Astrocyte (in vitro differentiated cells and primary cell): ENCODE measurements around the gene ZBTB16. TPM values are rescaled to one million over a fixed set of nuclear protein-coding genes. Genes with fewer than 3 reads are reported as not detected.

ENCODE experiments used
- DNase-seq: peaks from one replicate; pipeline ENCODE4 v3.0.0-alpha.2; 2010; ENCODE audit warnings: low read depth
- FAIRE-seq: peaks from 2 replicates; lab custom pipeline; 2011; peaks lifted over from hg19 to GRCh38; lab: Jason Lieb, UNC
- H2AFZ ChIP-seq: 2 replicates; pipeline ENCODE4 v1.6.0; 2012; ENCODE audit warnings: low read depth, low read length, inconsistent platforms
- H3K27ac ChIP-seq: 2 replicates; pipeline ENCODE4 v1.5.1; 2011; ENCODE audit warnings: low read depth, low read length, inconsistent platforms
- H3K27me3 ChIP-seq: 2 replicates; pipeline ENCODE4 v1.6.0; 2011; ENCODE audit warnings: low read length, inconsistent platforms; ENCODE audit not compliant: insufficient read depth
- H3K36me3 ChIP-seq: 2 replicates; pipeline ENCODE4 v1.5.1; 2011; ENCODE audit warnings: low read length, inconsistent platforms; ENCODE audit not compliant: insufficient read depth
- H3K4me1 ChIP-seq: 2 replicates; pipeline ENCODE4 v1.5.1; 2011; ENCODE audit warnings: low read length, inconsistent platforms; ENCODE audit not compliant: insufficient read depth
- H3K4me2 ChIP-seq: 2 replicates; pipeline ENCODE4 v1.6.0; 2012; ENCODE audit warnings: low read length, inconsistent platforms
- H3K4me3 ChIP-seq: 2 replicates; pipeline ENCODE4 v1.5.1; 2011; ENCODE audit warnings: low read depth, mild to moderate bottlenecking, low read length, inconsistent platforms; ENCODE audit not compliant: insufficient read depth
- H3K79me2 ChIP-seq: 2 replicates; pipeline ENCODE4 v1.6.0; 2012; ENCODE audit warnings: mild to moderate bottlenecking, low read length, inconsistent platforms; ENCODE audit not compliant: insufficient read depth
- H3K9ac ChIP-seq: 2 replicates; pipeline ENCODE4 v1.6.0; 2012; ENCODE audit warnings: mild to moderate bottlenecking, low read length, inconsistent platforms
- H3K9me3 ChIP-seq: 2 replicates; pipeline ENCODE4 v1.5.1; 2012; ENCODE audit warnings: low read depth, mild to moderate bottlenecking, low read length, inconsistent platforms; ENCODE audit not compliant: insufficient read depth
- H4K20me1 ChIP-seq: 2 replicates; pipeline ENCODE4 v1.6.0; 2012; ENCODE audit warnings: low read length, inconsistent platforms; ENCODE audit not compliant: insufficient read depth
- H3K27ac Mint-ChIP-seq: one replicate; pipeline ENCODE4 v1.8.0; 2021; ENCODE audit warnings: mild to moderate bottlenecking, mixed read lengths; ENCODE audit not compliant: unreplicated experiment
- H3K27me3 Mint-ChIP-seq: one replicate; pipeline ENCODE4 v1.8.0; 2021; ENCODE audit warnings: low read depth, mixed read lengths; ENCODE audit not compliant: unreplicated experiment
- H3K36me3 Mint-ChIP-seq: one replicate; pipeline ENCODE4 v1.8.0; 2021; ENCODE audit warnings: low read depth, mixed read lengths; ENCODE audit not compliant: unreplicated experiment
- H3K4me1 Mint-ChIP-seq: one replicate; pipeline ENCODE4 v1.8.0; 2021; ENCODE audit warnings: low read depth, mixed read lengths; ENCODE audit not compliant: unreplicated experiment
- H3K4me3 Mint-ChIP-seq: one replicate; pipeline ENCODE4 v1.8.0; 2021; ENCODE audit warnings: mild to moderate bottlenecking, moderate library complexity, mixed read lengths; ENCODE audit not compliant: unreplicated experiment
- H3K9me3 Mint-ChIP-seq: one replicate; pipeline ENCODE4 v1.8.0; 2021; ENCODE audit warnings: mild to moderate bottlenecking, mixed read lengths; ENCODE audit not compliant: unreplicated experiment
- EZH2 ChIP-seq: IDR thresholded peaks from 2 replicates; pipeline ENCODE4 v1.6.1; 2012; ENCODE audit warnings: mild to moderate bottlenecking, low read length, inconsistent platforms; ENCODE audit not compliant: insufficient read depth
- total RNA-seq: library from RNA; stranded (reverse); gene quantifications from 2 replicates; pipeline ENCODE4 v1.2.1, GENCODE V29; 2021
- TF ChIP-seq, protein P1 (sequence below): IDR thresholded peaks from 2 replicates; pipeline ENCODE4 v1.5.1; 2011; ENCODE audit warnings: low read depth, mild to moderate bottlenecking, inconsistent platforms, low read length, moderate library complexity; ENCODE audit not compliant: insufficient read depth

Gene ZBTB16
- total RNA-seq, 1 donor from 2014 or later: 0.50 TPM

DNA sequence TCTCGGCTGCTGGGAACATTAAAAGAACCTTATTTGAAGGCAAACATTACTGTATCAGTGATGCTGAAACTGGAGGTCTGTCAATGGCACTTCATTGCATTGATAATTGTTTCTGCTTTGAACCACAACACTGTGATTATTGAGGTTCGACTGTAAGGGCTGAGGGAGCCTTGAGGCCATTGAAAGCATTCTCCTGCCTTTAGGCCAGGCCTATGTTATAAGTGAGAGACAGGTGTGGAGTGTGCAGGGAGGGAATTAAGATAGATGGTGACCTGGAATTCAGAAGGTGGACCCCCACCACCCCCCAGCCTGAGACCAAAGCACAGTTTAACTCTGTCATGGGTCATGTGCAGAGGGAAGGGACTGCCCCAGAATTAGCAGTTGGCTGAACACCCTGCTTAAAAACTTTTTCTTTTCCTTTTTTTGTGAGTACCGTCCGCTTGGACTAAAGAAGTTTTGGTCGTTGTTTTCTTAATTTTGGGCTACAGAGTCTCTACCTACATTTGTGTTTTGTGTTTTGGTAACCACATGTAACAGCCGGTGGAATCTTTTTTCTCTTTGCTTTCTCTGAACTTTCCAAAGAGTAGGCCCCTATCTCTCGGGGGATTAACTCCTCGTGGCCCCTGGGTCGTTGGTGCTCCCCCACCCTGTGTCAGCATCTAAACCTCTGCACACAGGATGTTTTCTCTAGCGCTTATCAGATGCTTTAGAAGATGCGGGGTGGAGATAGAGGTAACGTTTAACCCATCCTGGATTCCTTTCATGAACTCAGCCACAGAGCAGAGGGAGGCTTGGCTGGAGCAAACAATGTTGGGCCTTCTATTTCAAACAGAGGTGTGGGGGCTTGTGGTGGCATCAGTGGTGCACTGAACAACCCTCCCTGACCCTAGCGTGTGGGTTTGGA, 43.7 kb downstream of the ZBTB16 start:
- Histone ChIP-seq H2AFZ (no peak overlapping the region), H4K20me1 (no peaks in the 10 kb centered on the region), H3K4me2 (no peak overlapping the region), H3K36me3 (no peaks in the 10 kb centered on the region), H3K27ac (no peak overlapping the region), H3K9me3 (peaks cover 2% of the 10 kb centered on the region), H3K4me3 (no peak overlapping the region), H3K27me3 (no peaks in the 10 kb centered on the region), H3K9ac (no peak overlapping the region), H3K79me2 (no peaks in the 10 kb centered on the region), H3K4me1 (no peaks in the 10 kb centered on the region)
- Mint-ChIP-seq H3K4me1 (peaks cover 5% of the 10 kb centered on the region), H3K36me3 (no peaks in the 10 kb centered on the region), H3K9me3 (peaks cover 2% of the 10 kb centered on the region), H3K27me3 (peaks cover 32% of the 10 kb centered on the region), H3K27ac (no peak overlapping the region), H3K4me3 (no peak overlapping the region)
- FAIRE-seq: no peak
- TF ChIP-seq, protein P1, sequence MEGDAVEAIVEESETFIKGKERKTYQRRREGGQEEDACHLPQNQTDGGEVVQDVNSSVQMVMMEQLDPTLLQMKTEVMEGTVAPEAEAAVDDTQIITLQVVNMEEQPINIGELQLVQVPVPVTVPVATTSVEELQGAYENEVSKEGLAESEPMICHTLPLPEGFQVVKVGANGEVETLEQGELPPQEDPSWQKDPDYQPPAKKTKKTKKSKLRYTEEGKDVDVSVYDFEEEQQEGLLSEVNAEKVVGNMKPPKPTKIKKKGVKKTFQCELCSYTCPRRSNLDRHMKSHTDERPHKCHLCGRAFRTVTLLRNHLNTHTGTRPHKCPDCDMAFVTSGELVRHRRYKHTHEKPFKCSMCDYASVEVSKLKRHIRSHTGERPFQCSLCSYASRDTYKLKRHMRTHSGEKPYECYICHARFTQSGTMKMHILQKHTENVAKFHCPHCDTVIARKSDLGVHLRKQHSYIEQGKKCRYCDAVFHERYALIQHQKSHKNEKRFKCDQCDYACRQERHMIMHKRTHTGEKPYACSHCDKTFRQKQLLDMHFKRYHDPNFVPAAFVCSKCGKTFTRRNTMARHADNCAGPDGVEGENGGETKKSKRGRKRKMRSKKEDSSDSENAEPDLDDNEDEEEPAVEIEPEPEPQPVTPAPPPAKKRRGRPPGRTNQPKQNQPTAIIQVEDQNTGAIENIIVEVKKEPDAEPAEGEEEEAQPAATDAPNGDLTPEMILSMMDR: no peak
- no peak for TF ChIP-seq EZH2
- DNase-seq: no peak

DNA sequence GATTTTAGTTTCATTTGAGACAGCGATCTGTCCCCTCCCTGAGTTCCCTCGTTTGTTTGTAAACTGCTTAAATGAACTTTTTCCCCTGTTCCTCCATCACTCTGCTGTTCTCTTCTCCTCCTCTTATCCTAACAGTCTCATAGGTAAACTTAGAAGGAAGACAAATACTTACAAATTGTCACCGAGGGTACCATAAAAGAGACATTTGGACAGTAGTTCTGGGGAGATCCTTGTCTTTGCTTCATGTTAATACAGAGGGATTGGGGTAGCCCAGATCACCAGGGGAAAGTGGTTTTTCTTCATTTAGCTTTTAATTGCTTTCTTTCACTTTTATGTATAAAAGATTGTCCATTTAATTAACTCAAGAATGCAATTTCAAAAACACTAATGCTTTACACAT, 46.1 kb downstream of the ZBTB16 start:
- H3K9me3 Mint-ChIP-seq: peaks cover 2% of the 10 kb centered on the region
- no peak overlapping the region for H3K4me3 Mint-ChIP-seq
- FAIRE-seq: no peak
- peaks cover 6% of the 10 kb centered on the region for H3K4me1 Mint-ChIP-seq
- H4K20me1 ChIP-seq: no peaks in the 10 kb centered on the region
- H3K4me3 ChIP-seq: no peak overlapping the region
- no peak overlapping the region for H3K4me2 ChIP-seq
- H3K9ac ChIP-seq: no peak overlapping the region
- TF ChIP-seq, protein P1: no peak
- TF ChIP-seq EZH2: no peak
- no peak overlapping the region for H2AFZ ChIP-seq
- no peaks in the 10 kb centered on the region for H3K36me3 Mint-ChIP-seq
- no peak for DNase-seq
- H3K4me1 ChIP-seq: no peaks in the 10 kb centered on the region
- H3K27ac ChIP-seq: no peak overlapping the region
- peaks cover 4% of the 10 kb centered on the region for H3K27me3 ChIP-seq
- peaks cover 2% of the 10 kb centered on the region for H3K9me3 ChIP-seq
- peaks cover 49% of the 10 kb centered on the region for H3K27me3 Mint-ChIP-seq
- no peak overlapping the region for H3K27ac Mint-ChIP-seq
- H3K79me2 ChIP-seq: no peaks in the 10 kb centered on the region
- no peaks in the 10 kb centered on the region for H3K36me3 ChIP-seq

DNA sequence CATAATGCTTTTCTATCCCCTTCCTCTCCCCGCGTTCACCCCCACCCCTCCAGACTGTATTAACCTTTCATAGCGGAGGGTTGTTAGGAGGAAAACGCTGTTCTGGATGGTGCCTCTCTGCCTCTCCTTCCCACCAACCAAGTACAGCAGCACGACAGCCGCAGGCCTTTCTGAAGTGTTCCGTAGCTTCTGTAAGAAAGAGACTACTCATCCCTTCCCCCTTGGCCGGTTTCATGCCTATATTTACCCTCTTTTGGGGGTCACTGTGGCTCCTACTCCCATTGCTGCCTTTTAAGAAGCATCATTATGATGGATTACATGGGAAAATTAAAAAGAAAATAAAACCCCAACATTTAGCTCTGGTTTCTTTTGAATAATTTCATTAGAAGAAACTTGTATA, 46.5 kb downstream of the ZBTB16 start:
- H3K27me3 ChIP-seq: peaks cover 4% of the 10 kb centered on the region
- H3K9ac ChIP-seq: no peak overlapping the region
- H2AFZ ChIP-seq: no peak overlapping the region
- DNase-seq (no peak), FAIRE-seq (no peak)
- peaks cover 6% of the 10 kb centered on the region for H3K4me1 Mint-ChIP-seq
- H3K4me1 ChIP-seq: no peaks in the 10 kb centered on the region
- no peaks in the 10 kb centered on the region for H4K20me1 ChIP-seq
- no peaks in the 10 kb centered on the region for H3K36me3 ChIP-seq
- TF ChIP-seq EZH2: no peak
- TF ChIP-seq, protein P1: no peak
- no peak overlapping the region for H3K4me2 ChIP-seq
- H3K4me3 Mint-ChIP-seq: no peak overlapping the region
- H3K27ac Mint-ChIP-seq: no peak overlapping the region
- H3K9me3 Mint-ChIP-seq: peaks cover 2% of the 10 kb centered on the region
- H3K9me3 ChIP-seq: peaks cover 2% of the 10 kb centered on the region
- peaks cover 49% of the 10 kb centered on the region for H3K27me3 Mint-ChIP-seq
- H3K4me3 ChIP-seq: no peak overlapping the region
- no peak overlapping the region for H3K27ac ChIP-seq
- no peaks in the 10 kb centered on the region for H3K79me2 ChIP-seq
- H3K36me3 Mint-ChIP-seq: no peaks in the 10 kb centered on the region
